H1 (cell line): ENCODE data around the gene GCK. TPM values are rescaled to one million over a fixed set of nuclear protein-coding genes. Genes with fewer than 3 reads are reported as not detected.

Source experiments
- ASH2L ChIP-seq: fragments of 200-600, 300-600 bp; sonication (generic); IDR thresholded peaks from one replicate; pipeline ENCODE4 v1.7.1; 2017; ENCODE audit warnings: low read length
- CBX5 ChIP-seq: fragments of 300-800, 300-1000 bp; sonication (generic); IDR thresholded peaks from 2 replicates; pipeline ENCODE4 v1.7.1; 2016; ENCODE audit warnings: antibody characterized with exemption, low read length, low read depth
- CHD7 ChIP-seq: fragments of 300-600 bp; sonication (generic); IDR thresholded peaks from 2 replicates; pipeline ENCODE4 v1.7.1; 2012; ENCODE audit warnings: low read length, moderate library complexity, mild to moderate bottlenecking, inconsistent platforms; ENCODE audit not compliant: insufficient replicate concordance
- EGR1 ChIP-seq: IDR thresholded peaks from 2 replicates; pipeline ENCODE4 v1.6.1; 2011; ENCODE audit warnings: low read depth, low read length, borderline replicate concordance
- HDAC6 ChIP-seq: IDR thresholded peaks from one replicate; pipeline ENCODE4 v1.7.1; 2012; ENCODE audit warnings: low read depth, mild to moderate bottlenecking, inconsistent platforms, low read length, moderate library complexity
- JUN ChIP-seq: IDR thresholded peaks from 2 replicates; pipeline ENCODE4 v1.6.1; 2011; ENCODE audit warnings: low read depth, mild to moderate bottlenecking, improper control_type of control experiment, low read length
- KDM5A ChIP-seq: fragments of 200-600 bp; IDR thresholded peaks from 2 replicates; pipeline ENCODE4 v1.7.1; 2012; ENCODE audit warnings: mild to moderate bottlenecking, low read length, inconsistent platforms, mixed read lengths
- POU5F1 ChIP-seq: IDR thresholded peaks from 2 replicates; pipeline ENCODE4 v1.6.1; 2011; ENCODE audit warnings: low read depth, mild to moderate bottlenecking, low read length, moderate library complexity
- TAF1 ChIP-seq: IDR thresholded peaks from 2 replicates; pipeline ENCODE4 v1.6.1; 2011; ENCODE audit warnings: mild to moderate bottlenecking, low read depth, low read length
- polyA plus RNA-seq, 7 experiments: library from polyadenylated mRNA; depleted of rRNA in 3 of 7; stranded (reverse) in 5 of 7; unstranded in 2 of 7; fragments of >200 nt in 5 of 7; fragments of 200-250 nt in 2 of 7; gene quantifications; 1 replicate in 5 of 7; 2 replicates in 1 of 7; 4 replicates in 1 of 7; pipeline versions ENCODE4 v1.2.1 to v1.2.3, GENCODE V29; 2011 to 2013; ENCODE audit warnings: missing spikeins in 2 of 7, mixed read lengths in 2 of 7
- total RNA-seq: library from RNA; stranded (reverse); fragmentation: NEBNext Ultra II Directional; extraction: Animal tissue kit (Norgen Biotek cat#: 25700); gene quantifications from 2 replicates; pipeline ENCODE4 v1.2.1, GENCODE V29; 2021

Gene GCK
- total and polyA plus RNA-seq, 2 of the 8 experiments (the other 6 are each of a cell fraction or from before 2014, with no cell fraction given), result 2.4 to 4.9 TPM

DNA sequence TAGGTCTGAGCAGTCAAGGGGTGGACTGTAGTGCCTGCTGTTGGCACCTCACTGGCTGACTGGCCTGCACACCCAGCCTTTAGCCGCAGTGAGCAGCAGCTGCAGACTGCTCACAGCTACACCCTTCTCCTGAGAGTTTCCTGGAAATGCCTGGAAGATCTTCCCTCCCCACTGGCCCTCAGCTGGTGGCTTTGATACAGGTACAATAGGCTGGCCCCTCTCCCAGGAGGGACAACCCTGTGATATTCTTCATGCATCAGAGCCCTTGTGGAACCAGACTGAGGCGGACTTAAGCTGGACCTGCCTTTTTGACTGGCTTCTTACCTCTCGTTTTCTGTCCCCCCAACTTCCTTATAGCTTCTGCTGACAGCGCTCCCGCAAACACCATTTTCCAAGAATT is 6.4 kb downstream of the GCK start (continued):
- TF ChIP-seq CHD7 (no peak), ASH2L (no peak), TAF1 (no peak), EGR1 (no peak), HDAC6 (no peak), POU5F1 (no peak), CBX5 (no peak), JUN (no peak), KDM5A (no peak)
